Endometrial microvascular endothelial cells (primary cell): ENCODE data around the gene BARHL1. TPM values are rescaled to one million over a fixed set of nuclear protein-coding genes. Genes with fewer than 3 reads are reported as not detected.

ENCODE experiments used
- in situ Hi-C: cut with HindIII; loops from 2 replicates; pipeline ENCODE4 v1.10.0; 2017; ENCODE audit warnings: low sequenced_read_pairs, low pct_unique_long_range_greater_than_20kb; ENCODE audit errors: inconsistent ontology term
- total RNA-seq: library from RNA; depleted of rRNA; stranded (reverse); fragments of >200 nt; gene quantifications from one replicate; pipeline ENCODE4 v1.2.3, GENCODE V29; 2015; ENCODE audit errors: inconsistent ontology term

BARHL1 gene
- total RNA-seq, 1 donor from 2014 or later = not detected

- in situ Hi-C loops = no loop called here
Observed at GRCh38 chr9:132584601-132585560, 2.5 kb downstream of the BARHL1 start.

GRCh38 chr9:132585954-132586829, 3.8 kb downstream of the BARHL1 start:
- in situ Hi-C loops = no loop called here

GRCh38 chr9:132586830-132587591, 4.6 kb downstream of the BARHL1 start:
- in situ Hi-C loops = no loop called here

DNA sequence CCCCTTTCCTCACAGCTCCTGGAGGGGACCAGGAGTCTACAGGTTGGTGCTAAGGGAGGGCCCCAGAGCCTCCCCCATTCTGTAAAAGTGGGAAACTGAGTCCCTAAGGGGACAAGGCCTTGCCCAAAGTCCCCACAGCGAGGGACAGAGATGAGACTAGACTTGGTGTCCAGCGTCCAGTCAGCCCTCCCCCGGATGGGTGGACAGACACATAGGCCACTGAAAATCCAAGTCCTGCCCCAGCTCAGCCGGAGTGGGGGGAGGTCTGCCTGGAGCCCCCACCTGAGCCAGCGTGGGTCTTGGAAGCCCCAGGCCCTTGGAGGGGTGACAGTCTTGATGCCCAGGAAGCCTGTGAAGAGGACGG, 5.2 kb downstream of the BARHL1 start:
- in situ Hi-C loops = no loop called here

DNA sequence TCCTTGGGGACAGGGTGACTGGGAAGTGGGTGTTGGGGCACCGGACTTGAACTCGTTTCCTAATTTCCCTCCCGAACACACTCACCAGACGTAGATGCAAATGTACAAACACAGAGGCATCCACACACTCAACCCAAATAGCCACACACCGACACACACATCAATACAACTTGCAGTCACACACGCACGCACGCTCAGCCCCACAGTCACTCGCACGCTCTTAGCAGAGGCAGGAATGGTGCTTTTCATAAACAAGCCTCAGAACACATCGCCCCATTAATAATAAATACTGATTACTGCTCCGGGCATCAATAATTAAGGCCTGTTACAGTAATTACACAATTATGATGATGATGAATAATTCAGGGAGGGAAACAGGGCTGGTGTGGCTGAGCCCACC, 5.7 kb downstream of the BARHL1 start:
- in situ Hi-C loops = no loop called here

GRCh38 chr9:132588501-132589147, 6.2 kb downstream of the BARHL1 start:
- in situ Hi-C loops = no loop called here

- in situ Hi-C loops = no loop called here
Observed at GRCh38 chr9:132589148-132590036, 7.0 kb downstream of the BARHL1 start.

- in situ Hi-C loops = no loop called here
Observed at GRCh38 chr9:132590037-132590317, 7.6 kb downstream of the BARHL1 start.

DNA sequence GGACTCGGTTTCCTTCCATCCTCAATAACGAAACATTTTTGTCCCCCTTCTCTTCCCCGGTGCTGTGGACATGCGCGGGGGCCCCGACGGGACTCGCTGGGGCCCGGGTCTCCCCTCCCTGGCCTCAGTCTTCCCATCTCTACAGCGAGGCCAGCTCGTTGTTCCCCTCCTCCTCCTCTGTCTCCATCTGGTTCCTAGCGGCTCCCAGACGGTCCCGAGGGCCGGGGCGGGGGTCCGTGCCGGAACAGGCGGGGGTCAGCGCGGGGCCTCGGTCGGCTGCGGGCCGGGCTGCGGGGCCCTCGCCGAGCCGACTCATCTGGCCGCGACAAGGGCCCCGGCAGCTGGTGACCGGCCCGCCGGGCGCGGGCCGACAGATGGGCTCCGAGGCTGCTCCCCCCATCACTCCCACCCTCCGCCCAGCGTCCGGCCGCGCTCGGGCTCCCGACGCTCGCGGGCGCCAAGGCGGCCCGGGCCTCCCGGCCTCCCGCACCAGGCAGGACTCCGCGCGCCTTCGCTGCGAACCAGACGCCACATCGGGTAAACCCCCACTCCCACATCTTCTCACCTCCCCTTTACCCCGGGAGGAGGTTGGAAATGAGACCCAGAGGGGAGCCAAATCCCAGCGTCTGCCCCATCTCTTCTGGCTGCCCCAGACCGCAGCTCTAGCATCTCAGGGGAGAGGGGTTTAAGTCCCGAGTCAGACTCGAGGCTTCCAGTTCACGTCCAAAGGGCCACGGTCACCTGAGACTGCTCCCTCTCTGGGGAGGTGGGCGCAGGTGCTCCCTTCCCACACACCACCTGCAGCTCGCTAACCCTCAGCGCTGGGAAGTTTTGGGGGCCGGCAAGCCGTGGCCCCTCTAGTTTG, 8.1 kb downstream of the BARHL1 start:
- in situ Hi-C loops = no loop called here

- in situ Hi-C loops = no loop called here
Observed at GRCh38 chr9:132591244-132591643, 8.8 kb downstream of the BARHL1 start.

DNA sequence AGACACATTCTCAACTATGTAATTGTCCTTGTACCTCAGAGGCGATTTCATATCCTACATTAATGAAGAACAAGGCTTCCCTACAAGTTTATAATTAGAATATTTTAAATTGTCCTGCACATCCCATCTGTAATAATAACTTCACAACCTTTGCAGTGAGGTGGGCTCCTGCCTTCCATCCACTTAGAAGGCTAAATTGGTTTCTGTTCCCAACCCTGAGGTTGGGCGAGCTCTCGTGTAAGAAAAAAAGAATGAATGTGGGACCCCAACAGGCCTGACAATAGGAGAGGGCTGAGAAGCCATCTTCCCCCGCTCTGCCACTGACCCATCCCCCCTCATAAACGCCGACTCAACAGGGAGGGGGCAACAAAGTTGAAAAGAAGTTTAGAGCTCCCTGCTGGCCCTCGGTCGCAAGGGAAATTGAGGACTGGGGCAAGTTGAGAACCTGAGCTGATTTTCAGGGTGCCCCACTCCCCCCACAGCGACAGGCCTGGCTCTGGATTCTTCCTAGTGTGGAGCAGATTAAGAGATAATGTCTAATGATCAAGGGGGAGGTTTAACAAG, 9.4 kb downstream of the BARHL1 start:
- in situ Hi-C loops = no loop called here

DNA sequence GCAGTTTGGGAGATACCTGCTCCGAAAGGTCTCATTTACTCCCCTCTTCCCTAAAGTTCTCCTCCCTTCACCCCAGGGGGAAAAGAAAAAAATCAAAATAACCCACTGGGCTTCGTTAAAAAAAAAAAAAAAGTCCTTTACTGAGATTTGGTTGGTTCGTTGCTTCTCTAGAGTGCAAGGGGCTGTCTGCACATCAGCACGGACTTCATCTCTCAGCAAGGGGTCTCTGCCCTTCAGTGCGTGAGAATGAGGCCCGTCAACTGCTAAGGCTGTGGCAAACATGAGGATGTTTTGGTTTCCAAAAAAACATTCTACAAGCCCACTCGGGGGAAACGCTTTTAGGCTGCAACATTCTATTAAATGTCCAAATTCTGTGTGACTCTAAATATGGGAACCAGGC, 10.0 kb downstream of the BARHL1 start:
- in situ Hi-C loops = no loop called here

- in situ Hi-C loops = no loop called here
Observed at GRCh38 chr9:132594412-132594811, 12.0 kb downstream of the BARHL1 start.

GRCh38 chr9:132595319-132595718, 12.9 kb downstream of the BARHL1 start:
- in situ Hi-C loops = no loop called here

DNA sequence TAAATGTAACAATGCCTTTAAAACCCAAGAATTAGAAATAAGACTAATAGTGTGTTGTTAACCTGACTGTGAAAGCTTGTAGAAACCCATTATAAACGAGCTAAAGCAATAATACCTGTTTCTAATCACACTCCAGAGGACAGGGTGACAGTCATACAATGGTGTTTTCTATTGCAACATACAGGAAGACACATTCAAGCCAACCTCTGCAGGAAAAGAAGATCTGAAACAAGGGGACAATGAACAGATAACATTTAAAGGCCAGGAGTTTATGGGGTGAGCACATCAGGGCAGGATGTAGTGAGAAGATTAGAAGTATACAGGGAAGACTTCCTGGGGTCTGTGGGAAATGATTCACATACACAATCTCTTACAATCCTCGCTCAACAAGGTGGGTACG, 13.8 kb downstream of the BARHL1 start:
- in situ Hi-C loops = no loop called here

- in situ Hi-C loops = no loop called here
Observed at GRCh38 chr9:132597073-132597775, 14.8 kb downstream of the BARHL1 start.
